GM12891 (cell line): ENCODE measurements around the gene ASB6.
A peak's percentile ranks its signal among the peaks of the same experiment; 100 is the strongest.

Experiments used
- POLR2A ChIP-seq: IDR thresholded peaks from 2 replicates; pipeline ENCODE4 v1.6.1; 2011; ENCODE audit warnings: low read depth, low read length, control low read depth
- POLR2AphosphoS5 ChIP-seq: IDR thresholded peaks from 2 replicates; pipeline ENCODE4 v1.6.1; 2011; ENCODE audit warnings: low read depth, low read length, control low read depth
- POU2F2 ChIP-seq: IDR thresholded peaks from 2 replicates; pipeline ENCODE4 v1.6.1; 2011; ENCODE audit warnings: low read depth, mild to moderate bottlenecking, control low read depth, low read length, moderate library complexity
- SPI1 ChIP-seq: IDR thresholded peaks from 2 replicates; pipeline ENCODE4 v1.6.1; 2011; ENCODE audit warnings: low read depth, low read length, control low read depth
- TAF1 ChIP-seq: IDR thresholded peaks from 2 replicates; pipeline ENCODE4 v1.6.1; 2011; ENCODE audit warnings: low read depth, low read length, control low read depth

DNA sequence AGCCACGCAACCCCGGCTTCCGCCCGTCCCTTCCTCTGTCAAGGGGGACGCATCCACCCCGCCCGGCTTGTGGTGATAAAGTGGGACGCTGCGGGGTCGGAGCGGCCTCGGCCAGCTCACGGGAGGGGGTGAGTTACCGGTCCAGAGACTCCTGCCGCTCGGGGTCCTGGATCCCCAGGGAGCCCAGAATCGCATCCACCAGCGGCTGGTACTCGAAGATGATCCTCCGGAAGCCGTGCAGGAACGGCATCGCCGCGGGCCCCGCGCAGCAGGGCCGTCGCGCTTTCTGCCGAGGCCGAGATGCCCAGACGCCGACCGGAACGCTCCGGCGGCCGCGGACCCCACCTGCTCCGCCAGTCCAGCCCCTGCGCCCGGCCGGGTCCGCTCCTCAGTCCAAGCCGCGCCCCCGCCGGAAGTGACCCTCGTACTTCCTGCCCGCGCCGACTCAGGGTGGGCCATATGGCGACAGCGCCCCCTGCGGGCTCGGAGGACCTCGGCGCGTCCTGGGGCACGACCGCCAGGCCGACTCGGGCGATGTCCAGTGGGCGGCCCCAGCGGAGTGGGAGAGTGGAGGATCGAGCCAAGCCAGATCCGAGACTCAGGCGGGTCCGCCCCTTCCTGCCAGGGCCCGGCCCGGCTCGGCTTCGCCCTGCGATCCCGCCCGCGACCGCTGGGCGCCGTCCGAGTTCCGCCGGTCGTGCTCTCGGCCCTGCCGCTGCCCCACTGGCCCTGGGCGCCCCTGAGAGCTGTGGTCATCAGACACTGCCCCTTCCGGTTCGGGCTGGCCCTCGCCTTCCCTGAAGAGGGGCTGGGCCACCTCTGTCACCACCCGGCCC lies at the start of gene ASB6:
- TF ChIP-seq POLR2A (peak; percentile 57; the same call in 1 of the 2 replicates), TAF1 (0 out of 2 replicates have a peak, but pooled peaks have one; percentile 51), POU2F2 (peak; percentile 38; the same call in 1 of the 2 replicates), POLR2AphosphoS5 (peak; percentile 60; the same call in 1 of the 2 replicates), SPI1 (no peak)
